Measurements from ENCODE around the gene ME3. TPM values are rescaled to one million over a fixed set of nuclear protein-coding genes. Genes with fewer than 3 reads are reported as not detected.

ME3 gene
- total RNA-seq, 1 experiment from 2014 or later, result 83.8 TPM

- H3K4me2 ChIP-seq (ENCODE audit: low read length), result no peak overlapping the region
- no peak overlapping the region for H2AFZ ChIP-seq (ENCODE audit: low read length)
- intact Hi-C loops (cut with micrococcal nuclease), result no loop called here
- H3K79me2 ChIP-seq (ENCODE audit: low read length), result no peaks in the 10 kb centered on the region
- H3K4me3 ChIP-seq (ENCODE audit: low read length), result no peak overlapping the region
- ChIA-PET POLR2A (ENCODE audit: unreplicated experiment) (no interaction called here), CTCF (no interaction called here)
- ATAC-seq (no peak), DNase-seq (no peak)
- TF ChIP-seq, protein P1, sequence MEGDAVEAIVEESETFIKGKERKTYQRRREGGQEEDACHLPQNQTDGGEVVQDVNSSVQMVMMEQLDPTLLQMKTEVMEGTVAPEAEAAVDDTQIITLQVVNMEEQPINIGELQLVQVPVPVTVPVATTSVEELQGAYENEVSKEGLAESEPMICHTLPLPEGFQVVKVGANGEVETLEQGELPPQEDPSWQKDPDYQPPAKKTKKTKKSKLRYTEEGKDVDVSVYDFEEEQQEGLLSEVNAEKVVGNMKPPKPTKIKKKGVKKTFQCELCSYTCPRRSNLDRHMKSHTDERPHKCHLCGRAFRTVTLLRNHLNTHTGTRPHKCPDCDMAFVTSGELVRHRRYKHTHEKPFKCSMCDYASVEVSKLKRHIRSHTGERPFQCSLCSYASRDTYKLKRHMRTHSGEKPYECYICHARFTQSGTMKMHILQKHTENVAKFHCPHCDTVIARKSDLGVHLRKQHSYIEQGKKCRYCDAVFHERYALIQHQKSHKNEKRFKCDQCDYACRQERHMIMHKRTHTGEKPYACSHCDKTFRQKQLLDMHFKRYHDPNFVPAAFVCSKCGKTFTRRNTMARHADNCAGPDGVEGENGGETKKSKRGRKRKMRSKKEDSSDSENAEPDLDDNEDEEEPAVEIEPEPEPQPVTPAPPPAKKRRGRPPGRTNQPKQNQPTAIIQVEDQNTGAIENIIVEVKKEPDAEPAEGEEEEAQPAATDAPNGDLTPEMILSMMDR (conservative IDR thresholded peaks at IDR 0.05; ENCODE audit: low read depth, low read length), result no peak
- TF ChIP-seq EZH2 (IDR thresholded peaks at IDR 0.05; ENCODE audit: low read length, unreplicated experiment) (no peak), EZH2phosphoT487 (IDR thresholded peaks at IDR 0.05; ENCODE audit: borderline replicate concordance, low read length) (no peak)
- H3K9me2 ChIP-seq (replicated peaks; ENCODE audit: low read length), result no peaks in the 10 kb centered on the region
- H3K27me3 ChIP-seq (ENCODE audit: low read length), result no peaks in the 10 kb centered on the region
- H3K4me1 ChIP-seq (ENCODE audit: insufficient read depth, low read length), result peaks cover 32% of the 10 kb centered on the region
- H3K27ac ChIP-seq (ENCODE audit: low read length), result no peak overlapping the region
- H3K9ac ChIP-seq (ENCODE audit: low read length), result no peak overlapping the region
- BruUV-seq (replicated peaks), result no TSS peak
- H3F3A ChIP-seq (ENCODE audit: low read length, unreplicated experiment), result peaks cover 14% of the 10 kb centered on the region
- no peaks in the 10 kb centered on the region for H3K9me3 ChIP-seq (ENCODE audit: low read length)
- no peaks in the 10 kb centered on the region for H4K20me1 ChIP-seq (ENCODE audit: low read length)
- H3K36me3 ChIP-seq (ENCODE audit: low read depth, low read length), result no peaks in the 10 kb centered on the region
Observed at GRCh38 chr11:86596861-86597586, 75.4 kb downstream of the ME3 start.

- TF ChIP-seq EZH2 (IDR thresholded peaks at IDR 0.05; ENCODE audit: low read length, unreplicated experiment) (no peak), EZH2phosphoT487 (IDR thresholded peaks at IDR 0.05; ENCODE audit: borderline replicate concordance, low read length) (no peak)
- CTCF ChIA-PET, result no interaction called here
- POLR2A ChIA-PET (ENCODE audit: unreplicated experiment), result no interaction called here
- H2AFZ ChIP-seq (ENCODE audit: low read length), result no peak overlapping the region
- H3K4me3 ChIP-seq (ENCODE audit: low read length), result no peak overlapping the region
- H3K4me1 ChIP-seq (ENCODE audit: insufficient read depth, low read length), result peaks cover 39% of the 10 kb centered on the region
- DNase-seq (no peak), ATAC-seq (no peak)
- no peaks in the 10 kb centered on the region for H3K79me2 ChIP-seq (ENCODE audit: low read length)
- H3F3A ChIP-seq (ENCODE audit: low read length, unreplicated experiment), result peaks cover 14% of the 10 kb centered on the region
- no peak overlapping the region for H3K4me2 ChIP-seq (ENCODE audit: low read length)
- no peaks in the 10 kb centered on the region for H3K9me3 ChIP-seq (ENCODE audit: low read length)
- no TSS peak for BruUV-seq (replicated peaks)
- H4K20me1 ChIP-seq (ENCODE audit: low read length), result no peaks in the 10 kb centered on the region
- no peaks in the 10 kb centered on the region for H3K9me2 ChIP-seq (replicated peaks; ENCODE audit: low read length)
- no peaks in the 10 kb centered on the region for H3K36me3 ChIP-seq (ENCODE audit: low read depth, low read length)
- H3K27ac ChIP-seq (ENCODE audit: low read length), result no peak overlapping the region
- no peaks in the 10 kb centered on the region for H3K27me3 ChIP-seq (ENCODE audit: low read length)
- H3K9ac ChIP-seq (ENCODE audit: low read length), result no peak overlapping the region
- intact Hi-C loops (cut with micrococcal nuclease), result no loop called here
Observed at GRCh38 chr11:86595955-86596354, 76.5 kb downstream of the ME3 start.

- H4K20me1 ChIP-seq (ENCODE audit: low read length), result no peaks in the 10 kb centered on the region
- intact Hi-C loops (cut with micrococcal nuclease), result no loop called here
- H3K9me3 ChIP-seq (ENCODE audit: low read length), result no peaks in the 10 kb centered on the region
- H3K9me2 ChIP-seq (replicated peaks; ENCODE audit: low read length), result no peaks in the 10 kb centered on the region
- no peak for DNase-seq
- TF ChIP-seq EZH2phosphoT487 (IDR thresholded peaks at IDR 0.05; ENCODE audit: borderline replicate concordance, low read length), result no peak
- peaks cover 39% of the 10 kb centered on the region for H3K4me1 ChIP-seq (ENCODE audit: insufficient read depth, low read length)
- no peak overlapping the region for H2AFZ ChIP-seq (ENCODE audit: low read length)
- BruUV-seq (replicated peaks), result no TSS peak
- H3K27ac ChIP-seq (ENCODE audit: low read length), result no peak overlapping the region
- H3F3A ChIP-seq (ENCODE audit: low read length, unreplicated experiment), result peaks cover 14% of the 10 kb centered on the region
- no peak overlapping the region for H3K9ac ChIP-seq (ENCODE audit: low read length)
- no peak for ATAC-seq
- H3K36me3 ChIP-seq (ENCODE audit: low read depth, low read length), result no peaks in the 10 kb centered on the region
- POLR2A ChIA-PET (ENCODE audit: unreplicated experiment), result no interaction called here
- H3K4me2 ChIP-seq (ENCODE audit: low read length), result no peak overlapping the region
- H3K4me3 ChIP-seq (ENCODE audit: low read length), result no peak overlapping the region
- CTCF ChIA-PET, result no interaction called here
- no peaks in the 10 kb centered on the region for H3K79me2 ChIP-seq (ENCODE audit: low read length)
- no peaks in the 10 kb centered on the region for H3K27me3 ChIP-seq (ENCODE audit: low read length)
Observed at GRCh38 chr11:86595451-86595850, 77.0 kb downstream of the ME3 start.
